ENCODE measurements around the gene GNAZ.

GRCh38 chr22:23078462-23078787 lies 8.1 kb downstream of the GNAZ start:
- TF ChIP-seq CTCF (IDR thresholded peaks at IDR 0.05), result no peak
- TF ChIP-seq EZH2 (IDR thresholded peaks at IDR 0.05; ENCODE audit: borderline replicate concordance, insufficient read depth, low read depth, low read length, poor library complexity, severe bottlenecking), result no peak

Data from B cell (primary cell).